Left forelimb (tissue), 1 donor: ENCODE measurements around the gene ELMOD1.

Experiments
- DNase-seq: peaks from one replicate; pipeline ENCODE4 v3.0.0-alpha.2; 2018; ENCODE audit warnings: low spot score

The ELMOD1 gene

DNA sequence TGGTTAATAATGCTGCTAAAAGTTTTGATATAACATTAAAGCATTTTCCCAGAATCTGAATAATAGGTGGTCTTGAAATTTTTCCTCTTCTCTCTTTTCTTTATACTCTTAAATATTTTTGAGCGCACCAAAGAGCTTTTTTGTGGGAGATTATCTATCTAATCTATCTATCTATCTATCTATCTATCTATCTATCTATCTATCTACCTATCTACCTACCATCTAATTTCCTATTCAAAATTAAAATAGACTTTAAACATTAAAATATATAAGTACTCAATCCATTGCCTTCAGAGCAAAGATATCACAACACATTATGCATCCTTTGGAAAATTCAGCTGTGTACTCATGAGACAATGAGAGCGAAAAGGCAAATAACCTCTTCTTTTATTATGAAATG, 55.8 kb downstream of the ELMOD1 start:
- DNase-seq: no peak

GRCh38 chr11:107648242-107648641, 57.3 kb downstream of the ELMOD1 start:
- DNase-seq: no peak

- DNase-seq: no peak
Observed at GRCh38 chr11:107651672-107652071, 60.7 kb downstream of the ELMOD1 start.

- no peak for DNase-seq
Observed at GRCh38 chr11:107653076-107653475, 62.1 kb downstream of the ELMOD1 start.

DNA sequence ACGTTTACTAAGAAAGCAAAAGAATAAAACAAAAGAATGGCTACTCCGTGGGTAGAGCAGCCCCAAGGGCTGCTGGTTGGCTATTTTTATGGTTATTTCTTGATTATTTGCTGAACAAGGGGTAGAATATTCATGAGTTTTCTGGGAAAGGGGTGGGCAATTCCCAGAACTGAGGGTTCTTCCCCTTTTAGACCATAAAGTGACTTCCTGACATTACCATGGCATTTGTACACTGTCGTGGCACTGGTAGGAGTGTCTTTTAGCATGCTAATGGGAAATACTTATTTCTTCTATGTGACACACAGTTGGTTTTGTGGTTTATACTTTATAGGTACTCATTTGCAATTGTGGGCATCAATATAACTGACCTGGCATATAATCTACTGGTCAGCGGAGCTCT, 64.7 kb downstream of the ELMOD1 start:
- no peak for DNase-seq

- DNase-seq: no peak
Observed at GRCh38 chr11:107659310-107659709, 68.4 kb downstream of the ELMOD1 start.

DNA sequence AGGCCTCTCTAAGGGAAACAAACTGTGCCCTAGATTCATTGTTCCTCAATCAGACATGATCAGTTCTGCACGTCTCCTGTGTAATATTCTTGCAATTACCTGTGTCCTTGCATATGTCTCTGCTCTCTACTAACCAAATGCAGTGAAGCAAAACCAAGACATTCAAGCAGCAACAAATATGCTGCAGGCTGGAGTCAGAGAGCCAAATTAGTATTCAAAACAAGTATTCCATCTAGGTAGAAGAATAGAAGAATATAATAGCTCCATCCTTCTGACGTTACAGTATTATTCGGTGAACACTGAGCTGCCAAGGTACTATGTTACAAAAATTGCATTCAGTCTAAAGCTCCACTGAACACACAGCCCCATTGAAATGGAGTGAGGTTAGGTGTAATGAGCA, 69.1 kb downstream of the ELMOD1 start:
- DNase-seq: no peak

GRCh38 chr11:107661656-107662055, 70.7 kb downstream of the ELMOD1 start:
- DNase-seq: no peak

GRCh38 chr11:107665018-107665417, 74.1 kb downstream of the ELMOD1 start:
- no peak for DNase-seq

GRCh38 chr11:107666911-107667613, 76.1 kb downstream of the ELMOD1 start:
- no peak for DNase-seq

DNA sequence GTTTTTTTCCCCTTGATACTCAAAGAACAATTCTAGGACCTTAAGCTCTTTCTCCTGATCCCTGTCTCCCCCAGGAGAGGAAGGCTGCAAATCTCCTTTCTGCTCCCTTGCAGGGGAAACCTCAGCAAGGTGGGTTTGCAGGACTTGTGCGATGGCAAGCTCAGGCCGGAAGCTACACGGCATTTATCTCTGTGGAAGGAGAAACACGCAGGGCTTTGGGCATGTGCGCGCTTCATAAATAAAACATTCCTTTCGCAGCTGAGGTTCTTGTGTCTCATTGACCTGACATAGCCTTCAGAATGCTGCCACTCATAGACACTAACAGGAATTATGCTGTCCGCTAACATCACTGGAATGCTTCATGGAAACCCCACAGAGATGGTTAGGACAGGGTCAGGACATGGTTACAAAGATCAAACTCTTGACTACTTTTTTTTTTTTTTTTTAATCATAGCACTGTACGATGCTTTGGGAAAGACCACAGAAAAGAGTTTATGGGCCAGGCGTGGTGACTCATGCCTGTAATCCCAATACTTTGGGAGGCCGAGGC, 78.3 kb downstream of the ELMOD1 start:
- no peak for DNase-seq

DNA sequence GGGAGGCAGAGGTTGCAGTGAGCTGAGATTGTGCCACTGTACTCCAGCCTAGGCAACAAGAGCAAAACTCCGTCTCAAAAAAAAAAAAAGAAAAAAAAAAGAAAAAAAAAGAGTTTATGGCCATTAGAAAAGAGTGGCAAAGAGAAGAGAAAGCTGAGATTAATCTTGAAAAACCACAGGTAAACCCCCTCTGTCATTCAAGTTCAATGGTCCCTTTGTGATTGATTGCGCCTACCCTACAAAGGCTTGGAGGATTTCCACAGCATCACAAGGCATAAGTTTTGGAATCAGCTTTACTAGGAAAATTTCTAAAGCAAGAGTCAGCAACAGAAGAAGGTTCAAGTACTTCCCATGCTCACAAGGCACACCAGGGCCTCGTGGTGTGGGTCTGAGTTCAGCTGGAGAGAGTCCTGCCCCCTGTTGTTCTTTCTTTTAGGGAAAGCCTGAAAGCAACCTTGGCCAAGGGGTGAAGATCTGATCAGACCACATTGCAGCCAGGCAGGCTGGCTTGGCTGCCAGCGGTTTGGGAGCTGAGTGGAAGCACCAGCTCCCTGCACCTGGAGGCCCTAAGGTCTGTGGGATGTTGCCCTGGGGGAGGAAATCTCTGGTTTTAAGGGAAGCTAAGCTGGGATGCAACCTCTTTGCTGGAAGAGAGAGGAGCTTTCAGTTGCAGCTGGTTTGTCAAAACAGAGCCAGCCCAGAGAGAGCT, 79.1 kb downstream of the ELMOD1 start:
- no peak for DNase-seq

GRCh38 chr11:107675902-107676301, 85.0 kb downstream of the ELMOD1 start:
- DNase-seq: no peak

DNA sequence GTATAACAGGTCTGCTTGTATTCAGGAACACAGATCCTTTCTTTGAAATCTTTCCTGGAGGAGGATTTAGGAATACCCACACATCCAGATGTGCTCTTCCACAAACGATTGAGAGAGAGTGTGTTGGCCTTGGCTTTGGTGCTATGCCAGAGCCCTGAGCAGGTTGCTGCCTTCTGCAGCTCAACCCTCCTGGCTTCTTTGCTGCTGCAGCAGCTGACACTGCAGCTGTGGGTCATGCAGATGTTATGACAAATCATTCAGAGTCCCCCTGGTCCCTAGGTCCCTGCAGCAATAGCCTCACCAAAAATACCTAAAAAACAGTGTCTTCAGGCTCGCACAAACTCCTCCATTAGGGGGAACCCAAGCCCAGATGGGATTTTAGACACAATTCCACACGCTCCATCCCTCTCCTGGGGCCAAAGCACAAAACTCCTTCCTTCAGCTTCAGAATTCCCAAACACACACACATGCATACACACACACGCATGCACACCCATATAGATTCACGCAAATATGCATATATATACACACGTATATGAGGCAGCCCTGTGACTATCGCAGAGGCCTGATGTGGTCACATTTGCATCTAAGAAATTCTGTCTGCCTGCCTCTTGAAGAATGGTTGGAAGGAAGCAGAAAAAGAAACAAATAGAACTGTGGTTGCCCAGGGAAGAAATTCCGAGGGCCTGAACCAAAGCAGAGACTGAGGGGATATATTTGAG, 85.5 kb downstream of the ELMOD1 start:
- no peak for DNase-seq

DNA sequence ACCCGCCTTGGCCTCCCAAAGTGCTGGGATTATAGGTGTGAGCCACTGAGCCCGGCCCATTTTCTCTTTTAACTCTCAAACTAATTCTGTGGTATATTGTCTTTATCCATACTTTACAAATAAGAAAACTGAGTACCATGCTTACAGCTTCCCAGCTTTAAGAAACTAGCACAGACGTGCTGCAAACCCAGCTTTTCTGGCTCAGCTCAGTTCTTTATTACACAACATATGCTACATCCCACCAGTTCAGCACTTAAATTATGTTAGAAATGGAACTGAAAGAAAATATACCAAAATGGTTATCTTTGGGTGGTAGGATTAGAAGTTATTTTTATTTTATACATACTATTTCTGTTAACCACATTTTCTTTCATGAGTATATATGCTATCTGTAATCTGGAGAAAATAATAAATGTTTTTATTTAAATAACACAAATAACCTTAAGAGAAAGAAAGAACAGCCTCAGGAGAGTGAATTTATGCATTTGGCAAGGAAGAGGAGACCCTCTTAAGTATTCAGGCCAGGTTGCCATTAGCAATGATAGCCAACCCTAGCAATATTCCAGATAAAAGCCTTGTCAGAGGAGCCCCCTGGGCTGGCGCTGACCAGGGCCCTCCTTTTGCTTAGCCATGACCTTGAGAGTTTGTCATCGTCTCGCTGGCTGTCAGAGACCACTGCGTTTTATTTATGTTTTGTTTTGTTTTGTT, 87.1 kb downstream of the ELMOD1 start:
- no peak for DNase-seq

DNA sequence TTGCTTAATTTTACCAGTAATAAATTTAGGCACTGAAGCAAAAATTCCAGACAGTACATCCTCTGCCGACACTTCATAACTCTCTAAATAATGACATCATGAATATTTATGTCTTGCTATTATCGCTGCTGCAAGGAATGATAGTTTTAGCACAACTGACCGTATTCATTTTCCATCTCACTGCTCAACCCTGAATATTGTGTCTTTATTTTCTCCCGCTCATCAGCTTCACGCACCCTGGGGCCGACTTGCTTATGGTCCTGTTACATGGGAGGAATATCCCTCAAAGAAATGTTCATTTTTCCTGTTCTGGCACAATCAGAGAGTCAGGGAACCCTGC, 87.7 kb downstream of the ELMOD1 start:
- DNase-seq: no peak

- DNase-seq: no peak
Observed at GRCh38 chr11:107679255-107680024, 88.5 kb downstream of the ELMOD1 start.

DNA sequence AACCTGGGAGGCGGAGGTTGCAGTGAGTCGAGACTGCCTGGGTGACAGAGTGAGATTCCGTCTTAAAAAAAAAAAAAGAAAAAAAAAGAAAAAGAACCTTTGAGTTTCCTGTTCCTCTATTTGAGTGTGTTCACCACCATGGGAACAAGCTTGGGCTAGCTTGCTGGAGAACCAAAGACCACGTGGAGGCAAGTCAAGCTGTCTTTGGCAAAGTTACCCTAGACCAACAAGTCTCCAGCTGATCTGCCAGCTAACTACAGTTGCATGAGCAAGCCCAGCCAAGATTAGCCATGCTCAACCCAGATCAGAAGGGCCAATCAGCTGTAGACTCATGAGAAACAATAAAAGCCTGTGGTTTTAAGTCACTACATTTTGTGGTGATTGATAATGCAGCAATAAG, 91.2 kb downstream of the ELMOD1 start:
- DNase-seq: no peak

DNA sequence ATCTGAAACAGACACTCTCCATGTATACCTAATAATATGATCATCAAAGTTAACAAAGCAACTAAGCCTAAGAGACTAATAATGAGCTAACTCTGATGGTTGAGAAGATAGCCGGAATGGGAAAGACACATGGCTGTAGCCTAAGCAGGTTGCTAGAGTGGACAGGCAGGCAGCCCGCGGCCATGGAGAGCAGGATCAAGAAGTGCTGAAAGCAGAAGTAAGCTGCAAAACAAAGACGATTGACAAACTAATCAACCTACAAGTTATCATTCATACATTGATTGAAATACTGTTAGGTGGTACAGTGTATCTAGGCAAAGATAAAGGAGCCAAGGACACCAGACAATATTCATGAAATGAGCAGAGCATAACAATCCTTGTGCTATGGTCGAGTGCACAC, 91.6 kb downstream of the ELMOD1 start:
- no peak for DNase-seq

DNA sequence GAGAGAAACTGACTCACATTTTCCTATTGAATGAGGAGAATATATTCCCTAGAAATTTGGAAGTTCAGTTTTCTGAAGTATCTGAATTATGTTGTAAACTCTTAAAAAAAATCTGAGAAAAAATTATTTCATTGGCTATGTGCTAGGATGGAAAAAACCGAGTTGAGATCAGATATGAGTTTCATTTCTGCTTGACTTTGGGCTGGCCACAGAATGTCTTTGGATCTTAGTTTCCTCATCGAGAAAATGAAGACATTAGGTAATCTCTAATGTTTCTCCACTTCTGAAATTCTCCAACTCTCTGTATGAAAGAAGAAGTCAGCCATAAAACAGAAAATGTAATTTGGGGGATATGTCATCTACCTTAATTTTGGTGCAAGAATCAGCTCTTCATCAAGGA, 92.1 kb downstream of the ELMOD1 start:
- no peak for DNase-seq

- no peak for DNase-seq
Observed at GRCh38 chr11:107683807-107684206, 92.9 kb downstream of the ELMOD1 start.
